Measurements from ENCODE around the gene LRRC31. TPM values are rescaled to one million over a fixed set of nuclear protein-coding genes. Genes with fewer than 3 reads are reported as not detected.

Gene LRRC31
- total RNA-seq, 2 experiments from 2014 or later, result not detected

DNA sequence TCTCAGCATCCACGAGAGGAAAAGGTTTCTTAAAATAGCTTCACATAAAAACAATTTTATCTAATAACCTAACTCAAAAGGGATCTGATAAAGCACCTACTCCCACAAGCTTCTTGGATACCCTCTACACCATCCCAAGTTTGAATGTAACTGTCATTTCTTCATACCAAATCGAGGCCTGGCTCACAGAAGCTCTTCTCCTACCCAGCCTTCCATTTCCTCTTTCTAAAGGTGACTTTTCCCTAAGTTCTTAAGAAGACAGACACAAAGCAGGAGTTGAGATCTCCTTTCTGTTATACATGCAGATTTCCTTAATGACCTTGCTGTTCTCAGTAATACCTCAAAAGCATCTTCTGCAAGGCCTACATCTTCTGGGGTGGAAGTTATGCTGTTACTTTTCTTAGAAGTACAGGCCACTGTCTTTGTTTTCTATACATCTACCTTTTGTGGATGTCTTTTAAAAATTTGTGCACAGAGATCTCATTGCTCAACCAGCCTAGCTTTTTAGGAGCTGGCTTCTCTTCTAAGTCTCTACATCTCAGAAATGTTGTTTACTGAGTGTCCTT lies 60.4 kb downstream of the LRRC31 start:
- H3K4me1 Mint-ChIP-seq (ENCODE audit: low read depth), result peaks cover 18% of the 10 kb centered on the region
- no peaks in the 10 kb centered on the region for H3K27me3 Mint-ChIP-seq
- H3K4me3 Mint-ChIP-seq, result no peak overlapping the region
- intact Hi-C loops (cut with micrococcal nuclease), result no loop called here
- no peak overlapping the region for H3K27ac Mint-ChIP-seq
- H3K36me3 Mint-ChIP-seq, result no peaks in the 10 kb centered on the region
- H3K9me3 Mint-ChIP-seq, result no peaks in the 10 kb centered on the region
- CTCF ChIA-PET, result interaction anchor here (0.7 kb wide), 1 partner anchor 426 kb away, joined by 3 read pairs; no protein-coding TSS in a partner anchor
- POLR2A ChIA-PET, result interaction anchor here (0.6 to 1.1 kb wide), 2 partner anchors 37 to 372 kb away, joined by 3 to 4 read pairs; partner anchors contain the start of gene PHC3
- DNase-seq, result no peak

DNA sequence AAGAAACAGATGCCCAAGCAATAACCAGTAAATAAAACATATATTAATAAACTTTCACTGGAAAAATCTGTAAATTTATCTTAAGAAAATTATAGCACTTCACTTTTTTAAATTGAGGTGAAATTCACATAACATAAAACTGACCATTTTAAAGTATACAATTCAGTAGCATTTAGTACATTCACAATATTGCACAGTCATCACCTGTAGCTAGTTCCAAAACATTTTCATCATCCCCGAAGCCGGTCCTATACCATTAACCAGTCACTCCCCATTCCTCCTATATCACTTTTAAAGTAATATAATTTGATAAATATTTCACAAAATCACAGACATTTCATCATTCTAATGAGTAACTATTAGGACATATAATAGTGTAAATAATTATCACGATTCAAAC lies 65.1 kb downstream of the LRRC31 start:
- no peaks in the 10 kb centered on the region for H3K27me3 Mint-ChIP-seq
- H3K4me3 Mint-ChIP-seq, result no peak overlapping the region
- no peak overlapping the region for H3K27ac Mint-ChIP-seq
- intact Hi-C loops (cut with micrococcal nuclease), result no loop called here
- no peak for DNase-seq
- peaks cover 4% of the 10 kb centered on the region for H3K36me3 Mint-ChIP-seq
- ChIA-PET CTCF (no interaction called here), POLR2A (no interaction called here)
- H3K4me1 Mint-ChIP-seq (ENCODE audit: low read depth), result no peaks in the 10 kb centered on the region
- H3K9me3 Mint-ChIP-seq, result no peaks in the 10 kb centered on the region

DNA sequence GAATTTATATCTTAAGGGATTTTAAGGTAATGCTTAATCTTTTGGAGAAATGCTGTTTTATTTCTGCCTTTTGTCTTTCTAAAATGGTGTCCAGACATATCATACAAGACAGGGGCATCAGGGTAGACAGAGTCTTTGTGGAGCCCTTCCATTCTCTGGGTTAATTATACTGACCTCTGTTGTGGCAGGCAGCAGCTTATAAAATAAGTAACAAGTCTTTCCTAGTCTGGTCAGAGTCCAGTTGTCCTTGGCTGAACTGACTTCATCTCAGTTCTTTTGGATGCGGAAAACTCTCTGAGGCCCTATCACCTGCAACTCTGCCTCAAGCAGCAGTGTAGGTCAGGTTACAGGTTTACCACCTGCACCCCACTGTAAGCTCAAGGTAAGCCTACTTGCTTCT lies 77.4 kb downstream of the LRRC31 start:
- H3K27ac Mint-ChIP-seq, result no peak overlapping the region
- H3K36me3 Mint-ChIP-seq, result peaks cover 7% of the 10 kb centered on the region
- H3K27me3 Mint-ChIP-seq, result no peaks in the 10 kb centered on the region
- no peak for DNase-seq
- ChIA-PET POLR2A (no interaction called here), CTCF (no interaction called here)
- no peaks in the 10 kb centered on the region for H3K9me3 Mint-ChIP-seq
- intact Hi-C loops (cut with micrococcal nuclease), result no loop called here
- no peak overlapping the region for H3K4me3 Mint-ChIP-seq
- H3K4me1 Mint-ChIP-seq (ENCODE audit: low read depth), result peaks cover 3% of the 10 kb centered on the region

DNA sequence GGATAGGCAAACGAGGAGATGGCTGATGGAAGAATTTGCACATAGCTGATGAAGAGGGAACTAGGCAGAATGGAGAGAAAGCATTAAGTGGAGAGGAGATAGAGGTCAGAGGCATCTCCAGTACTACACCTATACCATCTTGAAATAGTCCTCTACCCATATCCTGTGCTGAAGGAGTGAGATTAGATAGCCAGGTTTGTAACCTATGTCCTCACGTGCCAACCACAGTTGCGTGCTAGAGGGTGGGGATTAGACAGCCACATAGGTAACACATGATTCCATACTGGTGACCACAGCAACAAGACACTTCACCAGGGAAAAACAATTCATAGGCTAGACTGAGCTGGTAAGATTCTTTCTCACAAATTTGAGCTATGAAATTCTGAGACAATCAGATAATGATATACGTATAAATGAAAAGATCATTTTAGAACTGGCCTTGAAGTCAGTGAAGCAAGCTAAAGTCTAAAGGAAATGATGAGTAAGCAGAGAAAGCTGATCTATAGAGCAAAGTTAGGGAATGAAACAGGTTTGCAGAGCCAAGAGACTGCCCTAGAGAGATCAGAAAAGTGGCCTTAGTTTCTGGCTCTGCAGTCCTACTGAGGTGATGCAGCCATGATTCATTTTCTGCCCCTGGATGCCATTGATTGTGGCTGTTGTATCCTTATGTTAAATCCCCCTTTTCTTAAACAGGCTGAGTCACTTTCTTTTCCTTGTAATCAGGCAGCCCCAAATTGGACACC lies 78.9 kb downstream of the LRRC31 start:
- DNase-seq, result no peak
- Mint-ChIP-seq H3K4me1 (ENCODE audit: low read depth) (peaks cover 2% of the 10 kb centered on the region), H3K9me3 (no peaks in the 10 kb centered on the region), H3K27ac (no peak overlapping the region), H3K4me3 (no peak overlapping the region), H3K27me3 (no peaks in the 10 kb centered on the region), H3K36me3 (peaks cover 16% of the 10 kb centered on the region)
- ChIA-PET POLR2A (no interaction called here), CTCF (no interaction called here)
- intact Hi-C loops (cut with micrococcal nuclease), result no loop called here

DNA sequence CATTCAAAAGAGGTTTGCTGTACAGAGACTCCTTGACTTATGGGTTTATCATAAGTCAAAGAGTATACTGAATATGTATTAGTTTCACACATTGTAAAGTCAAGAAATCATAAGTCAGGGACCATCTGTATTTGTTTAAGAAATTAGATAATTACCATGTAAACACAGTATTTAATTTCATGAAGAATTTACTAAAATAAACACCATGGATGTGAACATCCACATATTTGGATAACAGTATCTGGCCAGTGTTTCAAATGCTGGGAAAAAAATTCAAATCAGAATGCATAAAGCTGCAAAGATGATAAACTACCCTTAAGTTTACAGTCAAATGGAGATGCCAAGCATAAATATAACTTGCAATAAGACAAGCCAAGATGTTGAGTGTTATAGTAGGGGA lies 79.5 kb downstream of the LRRC31 start:
- Mint-ChIP-seq H3K36me3 (peaks cover 19% of the 10 kb centered on the region), H3K4me3 (no peak overlapping the region), H3K27ac (no peak overlapping the region), H3K9me3 (no peaks in the 10 kb centered on the region), H3K27me3 (no peaks in the 10 kb centered on the region), H3K4me1 (ENCODE audit: low read depth) (peaks cover 2% of the 10 kb centered on the region)
- ChIA-PET POLR2A (no interaction called here), CTCF (no interaction called here)
- intact Hi-C loops (cut with micrococcal nuclease), result no loop called here
- DNase-seq, result no peak

Other genes starting within 250 kb of the LRRC31 start
- not detected for gene MECOM, start 206.2 kb downstream of the LRRC31 start, total RNA-seq
- gene TERC, start 104.9 kb downstream of the LRRC31 start, total RNA-seq, result 10 to 100 TPM; 11.5 to 19.2 TPM
- gene ACTRT3, start 100.4 kb downstream of the LRRC31 start, total RNA-seq, result 1 to 10 TPM in 1 of 2 experiments, under 1 TPM in 1; 0.76 to 1.0 TPM
- 10 to 100 TPM; 12.8 to 14.0 TPM for gene MYNN, start 96.5 kb downstream of the LRRC31 start, total RNA-seq
- under 1 TPM in 1 of 2 experiments, not detected in 1; 0.14 TPM for gene LRRIQ4, start 57.1 kb downstream of the LRRC31 start, total RNA-seq
- gene LRRC34, start 57.0 kb downstream of the LRRC31 start, total RNA-seq, result 1 to 10 TPM; 2.8 to 2.9 TPM
- gene SAMD7, start 41.6 kb upstream of the LRRC31 start, total RNA-seq, result not detected
- gene SEC62, start 96.9 kb upstream of the LRRC31 start, total RNA-seq, result 10 to 100 TPM; 59.7 to 60.7 TPM
- gene GPR160, start 168.1 kb upstream of the LRRC31 start, total RNA-seq, result 1 to 10 TPM; 5.7 to 7.0 TPM